NCI-H2107 (cell line): ENCODE results near the gene WDR53.
"Not testable (repeated sequence)": the region's sequence is repeated elsewhere in the genome, so short reads cannot be mapped to it uniquely, and the experiment has no call there.

Experiments
- DNase-seq: peaks from one replicate; lab custom pipeline; 2025; lab: John Stamatoyannopoulos, UW

WDR53 gene

GRCh38 chr3:196558476-196558875, 9.9 kb downstream of the WDR53 start:
- no peak for DNase-seq

- DNase-seq, result no peak
Observed at GRCh38 chr3:196557236-196557635, 11.1 kb downstream of the WDR53 start.

DNA sequence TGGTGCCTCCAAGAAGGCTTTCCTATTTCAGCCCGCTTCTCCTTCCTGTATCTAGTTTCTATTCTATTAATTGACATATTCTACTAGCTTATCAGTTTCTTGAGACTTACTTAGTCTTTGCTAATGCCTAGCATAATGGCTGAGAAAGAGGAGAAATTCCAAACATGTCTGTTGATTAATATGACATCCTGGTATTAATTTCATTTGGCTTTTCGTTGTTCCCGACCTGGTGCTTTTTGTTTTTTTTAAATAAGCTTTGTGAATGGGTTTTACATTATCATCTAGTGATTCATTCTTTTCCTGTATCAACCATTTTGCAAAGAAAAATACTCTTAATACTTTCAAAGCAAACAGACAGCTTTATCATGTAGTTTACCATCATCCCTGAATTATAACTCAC, 13.1 kb downstream of the WDR53 start:
- no peak for DNase-seq

- no peak for DNase-seq
Observed at GRCh38 chr3:196554205-196554604, 14.1 kb downstream of the WDR53 start.

DNA sequence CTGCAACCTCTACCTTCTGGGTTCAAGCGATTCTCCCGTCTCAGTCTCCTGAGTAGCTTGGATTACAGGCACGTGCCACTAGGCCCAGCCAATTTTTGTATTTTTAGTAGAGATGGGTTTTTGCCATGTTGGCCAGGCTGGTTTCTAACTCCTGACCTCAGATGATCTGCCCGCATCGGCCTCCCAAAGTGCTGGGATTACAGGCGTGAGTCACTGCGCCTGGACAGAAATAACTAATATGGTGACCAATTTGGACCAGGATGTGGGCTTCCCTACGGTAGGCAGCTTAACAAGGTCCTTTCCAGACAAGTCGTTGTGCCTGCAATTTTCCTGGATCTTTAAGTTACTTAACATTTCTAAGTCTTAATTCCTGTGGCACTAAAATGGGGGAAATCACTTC, 14.8 kb downstream of the WDR53 start:
- no peak for DNase-seq

- no peak for DNase-seq
Observed at GRCh38 chr3:196552253-196552652, 16.1 kb downstream of the WDR53 start.

GRCh38 chr3:196550172-196550571, 18.2 kb downstream of the WDR53 start:
- DNase-seq, result not testable (repeated sequence)

GRCh38 chr3:196549312-196549711, 19.0 kb downstream of the WDR53 start:
- DNase-seq, result not testable (repeated sequence)

- DNase-seq, result no peak
Observed at GRCh38 chr3:196547067-196547466, 21.3 kb downstream of the WDR53 start.

DNA sequence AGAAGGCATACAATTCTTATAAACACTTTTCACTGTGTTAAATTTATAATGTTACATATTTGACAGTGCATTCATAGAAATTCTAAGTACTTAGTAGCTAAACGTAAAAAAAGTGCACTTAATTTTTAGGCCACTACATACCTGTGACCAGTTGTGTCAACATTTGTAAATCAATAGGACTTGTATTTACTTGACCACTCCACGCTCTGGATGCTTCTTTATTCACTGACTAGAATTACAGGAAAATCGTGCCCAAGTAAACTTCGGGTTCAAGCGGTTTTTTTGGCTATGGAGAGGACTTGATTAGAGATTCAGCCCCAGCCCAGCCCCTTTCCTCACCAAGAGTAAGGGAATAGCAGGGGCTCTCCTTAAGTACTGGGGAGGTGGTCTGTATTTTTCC, 21.8 kb downstream of the WDR53 start:
- no peak for DNase-seq

DNA sequence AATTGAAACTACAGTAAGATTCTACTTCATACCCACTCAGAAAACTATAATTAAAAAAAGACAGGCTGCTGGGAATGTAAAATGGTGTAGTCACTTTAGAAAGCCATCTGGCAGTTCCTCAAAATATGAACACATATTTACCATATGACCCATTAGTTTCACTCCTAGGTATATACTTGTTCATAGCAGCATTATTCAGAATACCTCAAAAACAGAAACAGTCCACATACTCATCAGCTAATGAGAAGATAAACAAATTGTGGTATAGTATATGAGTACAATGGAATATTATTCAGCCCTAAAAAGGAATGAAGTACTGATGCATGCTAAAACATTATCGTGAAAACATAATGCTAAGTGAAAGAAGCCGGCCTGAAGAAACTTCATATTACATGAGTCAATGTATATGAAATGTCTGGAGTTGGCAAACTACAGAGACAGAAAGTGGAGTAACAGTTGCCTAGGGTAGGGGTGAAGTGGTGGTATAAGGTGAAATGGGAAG, 23.8 kb downstream of the WDR53 start:
- DNase-seq, result no peak

DNA sequence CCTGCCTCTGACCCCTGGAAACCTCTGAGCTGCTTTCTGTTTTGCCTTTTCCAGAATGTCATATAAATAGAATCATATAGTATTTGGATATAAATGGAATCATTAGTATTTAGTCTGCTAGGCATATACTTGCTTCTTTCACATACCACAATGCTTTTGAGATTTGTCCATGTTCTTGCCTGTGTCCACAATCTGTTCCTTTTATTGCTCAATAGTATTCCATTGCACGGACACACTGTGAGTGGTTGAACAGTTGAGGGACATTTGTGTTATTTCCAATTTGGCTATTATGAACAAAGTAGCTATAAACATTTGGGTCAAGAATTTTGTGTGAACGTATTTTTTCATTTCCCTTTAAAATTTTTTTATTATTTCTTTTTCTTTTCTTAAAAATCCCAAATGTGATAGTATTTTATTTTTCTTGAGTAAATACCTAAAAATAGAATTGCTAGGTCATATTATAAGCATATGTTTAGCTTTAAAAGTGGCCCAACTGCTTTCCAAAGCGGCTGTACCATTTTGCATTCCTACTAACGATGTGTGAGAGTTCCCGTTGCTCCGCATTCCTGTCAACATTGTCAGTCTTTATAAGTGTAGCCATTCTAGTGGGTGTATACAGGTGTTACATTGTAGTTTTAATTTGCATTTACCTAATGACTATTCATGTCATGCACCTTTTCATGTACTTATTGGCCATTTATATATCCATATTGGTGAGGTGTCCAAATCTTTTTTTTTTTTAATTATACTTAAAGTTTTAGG, 26.5 kb downstream of the WDR53 start:
- no peak for DNase-seq

DNA sequence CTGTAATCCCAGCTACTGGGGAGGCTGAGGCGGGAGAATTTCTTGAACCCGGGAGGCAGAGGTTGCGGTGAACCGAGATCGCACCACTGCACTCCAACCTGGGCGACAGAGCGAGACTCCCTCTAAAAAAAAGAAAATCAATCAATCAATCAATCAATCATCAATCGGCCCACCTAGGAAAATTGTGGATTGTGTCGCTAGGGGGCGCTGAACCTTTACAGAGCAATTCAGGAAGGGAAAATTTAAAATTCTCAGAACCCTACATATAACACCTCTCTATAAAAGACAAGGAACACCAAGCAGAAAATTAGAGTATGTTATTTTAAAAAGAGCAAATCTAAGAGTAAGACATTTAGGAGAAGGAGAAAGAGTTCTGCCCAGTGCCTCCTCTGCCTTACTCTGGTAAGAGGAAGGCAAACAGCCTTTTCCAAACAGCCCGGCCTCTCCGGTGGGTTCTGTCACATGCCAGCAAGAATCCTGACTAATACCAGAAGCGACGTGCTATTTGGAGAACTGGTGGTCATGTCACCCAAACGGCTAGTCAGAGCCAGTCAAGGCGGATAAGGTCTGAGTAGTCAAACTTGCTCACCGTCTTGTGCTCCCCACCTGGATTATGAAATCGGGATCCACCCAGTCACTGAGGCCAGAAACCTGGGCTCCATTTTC, 30.9 kb downstream of the WDR53 start:
- DNase-seq, result no peak

- DNase-seq, result no peak
Observed at GRCh38 chr3:196533260-196533681, 35.1 kb downstream of the WDR53 start.

- no peak for DNase-seq
Observed at GRCh38 chr3:196531418-196531817, 36.9 kb downstream of the WDR53 start.

- DNase-seq, result no peak
Observed at GRCh38 chr3:196528639-196529233, 39.6 kb downstream of the WDR53 start.

- DNase-seq, result no peak
Observed at GRCh38 chr3:196525141-196525540, 43.2 kb downstream of the WDR53 start.

GRCh38 chr3:196524527-196524926, 43.8 kb downstream of the WDR53 start:
- DNase-seq, result no peak

DNA sequence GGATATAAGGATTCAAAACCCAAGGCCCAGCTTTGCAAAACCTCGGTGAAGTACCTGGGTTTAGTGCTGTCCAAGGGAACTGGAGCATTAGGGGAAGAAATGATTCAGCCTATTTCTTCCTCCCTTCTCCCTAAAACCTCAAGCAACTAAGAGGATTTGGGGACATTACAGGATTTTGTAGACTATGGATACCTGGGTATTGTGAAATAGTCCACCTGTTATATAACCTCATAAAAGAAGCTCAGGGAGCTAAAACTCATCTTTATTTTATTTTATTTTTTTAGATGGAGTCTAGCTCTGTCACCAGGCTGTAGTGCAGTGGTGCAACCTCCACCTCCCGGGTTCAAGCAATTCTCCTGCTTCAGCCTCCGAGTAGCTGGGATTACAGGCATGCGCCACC, 44.5 kb downstream of the WDR53 start:
- DNase-seq, result no peak

DNA sequence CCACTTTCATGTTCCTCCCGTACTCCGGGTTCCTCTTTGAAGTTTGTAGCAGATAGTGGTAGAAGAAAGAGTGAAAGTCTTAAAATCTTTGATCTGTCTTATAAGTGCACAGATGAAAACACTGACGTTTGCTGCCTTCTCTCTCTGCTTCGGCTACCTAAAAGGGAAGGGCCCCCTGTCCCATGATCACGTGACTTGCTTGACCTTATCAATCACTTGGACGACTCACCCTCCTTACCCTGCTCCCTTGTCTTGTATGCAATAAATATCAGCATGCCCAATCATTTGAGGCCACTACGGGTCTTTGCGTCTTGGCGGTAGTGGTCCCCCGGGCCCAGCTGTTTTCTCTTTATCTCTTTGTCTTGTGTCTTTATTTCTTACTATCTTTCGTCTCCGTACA, 47.1 kb downstream of the WDR53 start:
- DNase-seq, result not testable (repeated sequence)

DNA sequence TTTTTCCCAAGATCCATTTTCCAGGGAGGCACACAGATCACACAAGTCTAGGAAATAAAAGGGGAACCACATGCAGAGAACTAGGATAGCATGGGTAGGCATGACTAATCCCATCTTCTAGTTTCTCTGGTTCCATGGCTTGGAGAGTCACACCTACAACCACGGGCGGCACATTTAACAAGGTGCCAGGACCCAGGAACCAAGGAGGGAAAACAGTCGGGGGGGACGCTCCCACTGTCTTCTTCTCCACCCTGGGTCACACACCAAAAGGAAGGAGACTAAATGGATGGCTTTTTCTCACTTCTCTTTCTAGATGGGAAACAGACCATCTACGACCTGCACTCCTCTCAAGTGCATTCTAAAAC, 48.7 kb downstream of the WDR53 start:
- DNase-seq, result no peak

GRCh38 chr3:196518966-196519717, 49.2 kb downstream of the WDR53 start:
- no peak for DNase-seq
